ENCODE results near the gene PAPSS1.

PAPSS1 gene

DNA sequence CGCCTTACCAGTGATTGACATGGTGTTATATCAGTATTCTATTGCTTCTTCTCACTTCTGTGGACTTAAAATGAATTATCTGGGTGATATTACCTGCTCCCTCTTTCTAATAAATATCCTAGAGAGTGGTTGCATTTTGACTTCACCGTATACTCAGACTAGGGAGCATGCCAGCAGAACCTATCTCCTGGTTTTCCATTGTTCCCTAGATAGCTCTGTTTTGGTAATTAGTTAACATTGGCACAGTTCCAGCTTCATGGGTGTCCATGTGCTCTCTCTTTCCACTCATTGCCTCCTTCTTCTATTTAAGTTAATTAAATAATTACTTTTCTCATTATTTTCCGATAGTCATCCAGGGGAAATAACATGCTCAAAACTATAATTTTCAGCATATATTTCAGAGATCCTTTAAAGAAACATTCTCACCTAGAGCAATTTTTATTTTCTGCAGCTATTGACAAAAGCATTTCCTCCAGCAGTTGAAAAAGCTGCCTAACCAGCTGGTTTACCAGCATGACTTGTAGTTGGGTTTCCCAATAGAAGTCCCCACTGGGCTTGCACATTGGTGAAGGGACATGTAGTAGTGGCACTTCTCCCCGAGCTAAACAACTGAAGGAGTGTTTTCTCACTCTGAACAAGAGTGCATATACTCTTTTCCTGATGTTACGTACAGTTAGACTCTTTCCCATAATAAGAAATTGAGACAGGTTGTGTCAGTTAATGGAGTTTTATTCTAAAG lies 27.9 kb upstream of the PAPSS1 start:
- no peak overlapping the region for H3K27ac ChIP-seq
- no peak for DNase-seq (ENCODE audit: low spot score)
- CTCF ChIA-PET: interaction anchor here (0.6 to 0.9 kb wide), 2 partner anchors 12 to 1086 kb away, joined by 3 to 4 read pairs; no protein-coding TSS in a partner anchor
- POLR2A ChIA-PET (ENCODE audit: low non-redundant PET): no interaction called here
- TF ChIP-seq, protein P1, sequence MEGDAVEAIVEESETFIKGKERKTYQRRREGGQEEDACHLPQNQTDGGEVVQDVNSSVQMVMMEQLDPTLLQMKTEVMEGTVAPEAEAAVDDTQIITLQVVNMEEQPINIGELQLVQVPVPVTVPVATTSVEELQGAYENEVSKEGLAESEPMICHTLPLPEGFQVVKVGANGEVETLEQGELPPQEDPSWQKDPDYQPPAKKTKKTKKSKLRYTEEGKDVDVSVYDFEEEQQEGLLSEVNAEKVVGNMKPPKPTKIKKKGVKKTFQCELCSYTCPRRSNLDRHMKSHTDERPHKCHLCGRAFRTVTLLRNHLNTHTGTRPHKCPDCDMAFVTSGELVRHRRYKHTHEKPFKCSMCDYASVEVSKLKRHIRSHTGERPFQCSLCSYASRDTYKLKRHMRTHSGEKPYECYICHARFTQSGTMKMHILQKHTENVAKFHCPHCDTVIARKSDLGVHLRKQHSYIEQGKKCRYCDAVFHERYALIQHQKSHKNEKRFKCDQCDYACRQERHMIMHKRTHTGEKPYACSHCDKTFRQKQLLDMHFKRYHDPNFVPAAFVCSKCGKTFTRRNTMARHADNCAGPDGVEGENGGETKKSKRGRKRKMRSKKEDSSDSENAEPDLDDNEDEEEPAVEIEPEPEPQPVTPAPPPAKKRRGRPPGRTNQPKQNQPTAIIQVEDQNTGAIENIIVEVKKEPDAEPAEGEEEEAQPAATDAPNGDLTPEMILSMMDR (conservative IDR thresholded peaks at IDR 0.05; ENCODE audit: low read depth): no peak

DNA sequence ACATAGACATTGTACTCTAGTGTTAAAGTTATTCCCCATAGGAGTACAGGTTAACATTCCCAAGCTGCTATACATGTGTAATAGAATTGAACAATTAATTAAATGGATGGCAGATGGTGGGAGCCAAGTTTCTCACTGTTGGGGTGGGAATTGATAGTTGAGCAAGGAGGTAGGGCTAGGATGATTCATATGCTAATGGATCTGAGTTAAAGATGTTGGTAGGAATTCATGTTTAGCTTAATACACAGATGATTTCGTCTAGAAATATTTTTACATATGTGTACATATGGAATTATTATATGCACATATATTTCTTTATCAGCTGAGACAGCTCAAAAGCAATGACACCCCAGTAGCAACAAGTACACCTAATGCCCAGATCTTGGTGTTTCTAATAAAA lies 26.1 kb upstream of the PAPSS1 start:
- TF ChIP-seq, protein P1 (conservative IDR thresholded peaks at IDR 0.05; ENCODE audit: low read depth): no peak
- ChIA-PET POLR2A (ENCODE audit: low non-redundant PET) (no interaction called here), CTCF (no interaction called here)
- H3K27ac ChIP-seq: no peak overlapping the region
- no peak for DNase-seq (ENCODE audit: low spot score)

DNA sequence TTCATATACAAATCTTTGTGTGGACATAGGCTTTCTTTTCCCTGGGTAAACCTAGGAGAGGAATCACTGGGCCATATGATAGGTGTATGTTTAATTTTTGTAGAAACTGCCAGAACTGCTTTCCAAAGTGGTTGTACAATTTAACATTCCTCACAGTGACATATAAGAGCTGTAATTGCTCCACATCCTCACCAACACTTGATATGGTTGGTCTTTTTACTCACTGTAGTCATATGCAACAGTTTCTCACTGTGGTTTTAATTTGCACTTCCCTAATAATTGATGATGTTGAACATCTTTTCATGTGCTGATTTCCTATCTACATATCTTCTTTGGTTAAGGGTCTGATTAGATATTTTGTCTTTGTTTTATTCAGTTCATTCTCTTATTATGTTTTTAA lies 24.5 kb upstream of the PAPSS1 start:
- H3K27ac ChIP-seq: no peak overlapping the region
- TF ChIP-seq, protein P1 (conservative IDR thresholded peaks at IDR 0.05; ENCODE audit: low read depth): no peak
- CTCF ChIA-PET: no interaction called here
- POLR2A ChIA-PET (ENCODE audit: low non-redundant PET): no interaction called here
- DNase-seq (ENCODE audit: low spot score): no peak

DNA sequence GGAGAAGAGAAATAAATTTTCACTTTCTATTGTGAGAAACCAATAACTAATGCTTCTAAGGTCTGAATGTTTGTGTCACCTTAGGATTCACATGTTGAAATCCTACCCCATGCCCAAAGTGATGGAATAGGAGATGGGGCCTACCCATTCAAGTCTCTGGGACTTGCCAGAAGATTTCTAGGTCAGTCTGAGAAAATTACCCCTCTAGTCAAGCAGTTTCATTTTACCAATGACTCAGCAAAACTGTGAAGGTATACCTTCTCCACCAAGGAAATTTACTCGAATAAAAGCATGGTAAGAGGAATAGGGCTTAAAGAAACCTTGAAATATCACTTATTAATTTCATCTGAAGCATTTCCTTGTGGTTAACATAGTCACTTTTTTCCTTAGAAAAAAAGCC lies 23.5 kb upstream of the PAPSS1 start:
- DNase-seq (ENCODE audit: low spot score): no peak
- TF ChIP-seq, protein P1 (conservative IDR thresholded peaks at IDR 0.05; ENCODE audit: low read depth): no peak
- H3K27ac ChIP-seq: no peak overlapping the region
- POLR2A ChIA-PET (ENCODE audit: low non-redundant PET): no interaction called here
- CTCF ChIA-PET: no interaction called here

DNA sequence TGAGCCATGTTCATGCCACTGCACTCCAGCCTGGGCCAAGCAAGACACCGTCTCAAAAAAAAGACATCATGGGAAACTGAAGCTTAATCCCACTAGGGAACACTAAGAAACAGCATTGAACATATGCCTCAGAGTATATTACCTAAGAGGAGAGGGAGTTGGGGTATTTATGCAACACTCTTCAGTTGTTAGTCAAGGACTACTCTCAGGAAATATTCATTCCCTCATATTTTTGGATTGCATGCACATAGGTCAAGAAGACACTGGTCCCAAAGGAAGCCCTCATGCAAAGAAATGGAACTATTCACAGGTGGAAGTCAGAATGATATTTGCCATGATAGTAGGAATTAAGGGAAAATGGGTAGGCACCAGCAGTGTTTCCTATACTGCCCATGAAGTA lies 22.8 kb upstream of the PAPSS1 start:
- H3K27ac ChIP-seq: no peak overlapping the region
- TF ChIP-seq, protein P1 (conservative IDR thresholded peaks at IDR 0.05; ENCODE audit: low read depth): no peak
- ChIA-PET CTCF (no interaction called here), POLR2A (ENCODE audit: low non-redundant PET) (no interaction called here)
- DNase-seq (ENCODE audit: low spot score): no peak

DNA sequence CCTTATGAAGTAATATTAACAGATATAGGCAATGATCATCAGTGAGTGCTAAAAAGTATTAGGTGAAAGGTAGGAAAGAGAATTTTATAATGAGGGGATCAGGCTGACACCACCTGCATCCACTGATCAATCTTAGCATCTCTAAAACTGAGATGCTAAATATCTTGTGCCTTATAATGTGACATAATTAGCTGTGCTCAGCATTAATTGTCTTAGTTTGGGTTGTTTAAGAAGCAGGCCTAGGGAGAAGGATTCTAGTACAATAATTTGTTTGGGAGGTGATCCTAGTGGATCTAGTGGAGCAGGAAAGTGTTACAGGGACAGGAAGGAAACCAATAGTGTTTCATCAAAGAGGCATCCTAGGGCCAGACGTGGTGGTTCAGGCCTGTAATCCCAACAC lies 22.2 kb upstream of the PAPSS1 start:
- CTCF ChIA-PET: no interaction called here

More for the DNA sequence above, 22.2 kb upstream of the PAPSS1 start:
- TF ChIP-seq, protein P1 (conservative IDR thresholded peaks at IDR 0.05; ENCODE audit: low read depth): no peak
- no peak overlapping the region for H3K27ac ChIP-seq
- POLR2A ChIA-PET (ENCODE audit: low non-redundant PET): no interaction called here
- no peak for DNase-seq (ENCODE audit: low spot score)

All from RWPE1 (cell line).